RWPE1 (cell line): Measurements from ENCODE around the gene PXDC1.

Experiments used
- CTCF ChIA-PET: fragments of 350-600 bp; sonication (Branson Sonifier 250); formaldehyde crosslinking; extraction: SDS; loops from one replicate; lab custom pipeline; 2021; lab: Yijun Ruan, JAX
- POLR2A ChIA-PET: fragments of 400-600 bp; formaldehyde crosslinking; extraction: SDS; loops from one replicate; lab custom pipeline; 2020; ENCODE audit warnings: antibody characterized with exemption; ENCODE audit not compliant: low non-redundant PET; lab: Yijun Ruan, JAX
- DNase-seq: peaks from one replicate; pipeline ENCODE4 v3.0.0; 2012; ENCODE audit warnings: low spot score
- H3K27ac ChIP-seq: fragments of 450-650 bp; 2 replicates; pipeline ENCODE4 v1.5.1; 2017
- CTCF ChIP-seq: fragments of 450-650 bp; conservative IDR thresholded peaks from 2 replicates; pipeline ENCODE4 v1.5.1; 2017; ENCODE audit warnings: low read depth, mild to moderate bottlenecking

The PXDC1 gene

GRCh38 chr6:3701631-3702030, 49.9 kb downstream of the PXDC1 start:
- no peak for DNase-seq
- POLR2A ChIA-PET, result no interaction called here
- H3K27ac ChIP-seq, result no peak overlapping the region
- CTCF ChIA-PET, result interaction anchor here (0.6 to 1.3 kb wide), 2 partner anchors 156 to 289 kb away, joined by 4 read pairs; no protein-coding TSS in a partner anchor
- TF ChIP-seq CTCF, result no peak

GRCh38 chr6:3699231-3699630, 52.3 kb downstream of the PXDC1 start:
- ChIA-PET CTCF (interaction anchor here (0.6 kb wide), 1 partner anchor 138 kb away, joined by 3 read pairs; no protein-coding TSS in a partner anchor), POLR2A (no interaction called here)
- no peak overlapping the region for H3K27ac ChIP-seq
- TF ChIP-seq CTCF, result no peak
- no peak for DNase-seq

- ChIA-PET POLR2A (no interaction called here), CTCF (no interaction called here)
- no peak overlapping the region for H3K27ac ChIP-seq
- no peak for TF ChIP-seq CTCF
- DNase-seq, result no peak
These were observed 53.5 kb downstream of the PXDC1 start for GRCh38 chr6:3698021-3698420.

- no peak overlapping the region for H3K27ac ChIP-seq
- TF ChIP-seq CTCF, result no peak
- ChIA-PET POLR2A (no interaction called here), CTCF (no interaction called here)
- DNase-seq, result peak; percentile 34
These were observed 53.9 kb downstream of the PXDC1 start for GRCh38 chr6:3697609-3698008.

GRCh38 chr6:3696525-3697088, 54.9 kb downstream of the PXDC1 start:
- TF ChIP-seq CTCF, result no peak
- ChIA-PET CTCF (no interaction called here), POLR2A (no interaction called here)
- H3K27ac ChIP-seq, result no peak overlapping the region
- DNase-seq, result no peak

GRCh38 chr6:3695065-3695817, 56.3 kb downstream of the PXDC1 start:
- ChIA-PET POLR2A (no interaction called here), CTCF (interaction anchor here (0.6 kb wide), 1 partner anchor 419 kb away, joined by 3 read pairs; no protein-coding TSS in a partner anchor)
- no peak for DNase-seq

More at GRCh38 chr6:3695065-3695817, 56.3 kb downstream of the PXDC1 start:
- TF ChIP-seq CTCF, result no peak
- no peak overlapping the region for H3K27ac ChIP-seq
